8988T (cell line): ENCODE results near the gene YJU2.
A peak's percentile ranks its signal among the peaks of the same experiment; 100 is the strongest.
"Not testable (repeated sequence)": the region's sequence is repeated elsewhere in the genome, so short reads cannot be mapped to it uniquely, and the experiment has no call there.

Source experiments
- DNase-seq: peaks from one replicate; pipeline ENCODE4 v3.0.0; 2011

YJU2 gene

DNA sequence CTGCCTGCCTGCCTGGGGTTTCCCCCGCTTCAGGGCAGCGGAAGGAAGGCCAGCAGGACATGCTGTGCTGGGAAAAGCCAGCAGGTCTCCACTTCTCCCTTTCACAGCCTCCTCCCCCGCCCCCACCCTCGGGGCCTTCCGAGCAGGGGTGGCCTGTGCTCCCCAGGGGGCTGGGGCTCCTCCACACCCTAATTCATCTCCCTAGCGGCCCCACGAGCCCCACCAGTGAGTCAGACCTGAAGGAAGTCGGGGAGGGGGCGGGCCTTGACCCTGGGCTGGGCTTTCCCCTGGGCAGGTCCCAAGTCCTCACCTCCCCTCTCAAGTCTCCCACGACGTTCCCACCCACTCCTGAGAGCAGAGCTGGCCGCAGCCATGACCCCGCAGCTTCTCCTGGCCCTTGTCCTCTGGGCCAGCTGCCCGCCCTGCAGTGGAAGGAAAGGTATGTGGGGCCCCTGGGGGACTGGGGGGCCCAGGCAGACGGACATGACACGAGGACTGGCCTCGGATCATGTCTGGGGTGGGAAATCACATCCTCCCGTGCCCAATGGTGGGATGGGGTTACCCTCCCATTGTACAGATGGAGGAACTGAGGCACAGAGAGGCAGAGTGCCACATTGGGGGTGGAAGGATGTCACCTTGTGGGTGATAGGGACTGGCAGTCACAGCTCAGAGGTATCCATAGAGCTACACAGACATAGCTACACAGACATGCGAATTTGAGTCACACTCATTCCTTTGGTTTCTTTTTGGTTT, 17.5 kb upstream of the YJU2 start, which contains the start of gene EBI3:
TSS of gene EBI3 (plus strand) at position 345 of the 753 bp plus-strand sequence. CDS start at position 373, 28 bp downstream.
- DNase-seq = no peak

DNA sequence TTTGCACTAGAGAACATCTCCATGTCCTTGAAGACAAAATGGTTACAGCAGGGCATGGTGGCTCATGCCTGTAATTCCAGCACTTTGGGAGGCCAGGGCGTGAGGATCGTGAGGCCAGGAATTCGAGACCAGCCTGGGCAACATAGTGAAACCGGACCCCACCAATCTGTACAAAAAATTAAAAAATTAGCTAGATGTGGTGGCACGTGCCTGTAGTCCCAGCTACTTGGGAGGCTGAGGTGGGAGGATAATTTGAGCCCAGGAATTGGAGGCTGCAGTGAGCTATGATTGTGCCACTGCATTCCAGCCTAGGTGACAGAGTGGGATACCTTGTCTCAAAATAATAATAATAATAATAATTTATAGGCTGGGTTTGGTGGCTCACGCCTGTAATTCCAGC, 16.6 kb upstream of the YJU2 start:
- not testable (repeated sequence) for DNase-seq

DNA sequence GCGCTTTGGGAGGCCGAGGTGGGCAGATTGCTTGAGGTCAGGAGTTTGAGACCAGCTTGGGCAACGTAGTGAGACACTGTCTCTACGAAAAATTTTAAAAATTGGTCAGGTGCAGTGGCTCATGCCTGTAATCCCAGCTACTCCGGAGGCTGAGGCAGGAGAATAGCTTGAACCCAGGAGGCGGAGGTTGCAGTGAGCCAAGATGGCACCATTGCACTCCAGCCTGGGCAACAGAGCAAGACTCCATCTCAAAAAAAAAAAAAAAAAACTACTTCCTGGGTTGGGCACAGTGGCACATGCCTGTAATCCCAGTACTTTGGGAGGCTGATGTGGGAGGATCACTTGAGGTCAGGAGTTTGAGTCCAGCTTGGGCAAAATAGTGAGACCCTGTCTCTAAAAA, 15.4 kb upstream of the YJU2 start:
- DNase-seq = not testable (repeated sequence)

DNA sequence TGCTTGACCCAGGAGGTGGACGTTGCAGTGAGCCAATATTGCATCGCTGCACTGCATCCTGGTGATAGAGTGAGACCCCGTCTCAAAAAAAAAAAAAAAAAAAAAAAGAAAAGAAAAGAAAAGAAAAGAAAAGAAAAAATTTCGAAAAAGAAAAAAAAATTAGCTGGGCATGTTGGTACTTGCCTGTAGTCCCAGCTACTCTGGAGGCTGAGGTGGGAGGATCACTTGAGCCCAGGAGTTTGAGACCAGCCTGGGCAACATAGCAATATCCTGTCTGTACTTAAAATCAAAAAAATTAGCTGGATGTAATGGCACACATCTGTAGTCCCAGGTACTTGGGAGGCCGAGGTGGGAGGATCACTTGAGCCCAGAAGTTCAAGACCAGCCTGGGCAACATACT, 14.7 kb upstream of the YJU2 start:
- DNase-seq = not testable (repeated sequence)

DNA sequence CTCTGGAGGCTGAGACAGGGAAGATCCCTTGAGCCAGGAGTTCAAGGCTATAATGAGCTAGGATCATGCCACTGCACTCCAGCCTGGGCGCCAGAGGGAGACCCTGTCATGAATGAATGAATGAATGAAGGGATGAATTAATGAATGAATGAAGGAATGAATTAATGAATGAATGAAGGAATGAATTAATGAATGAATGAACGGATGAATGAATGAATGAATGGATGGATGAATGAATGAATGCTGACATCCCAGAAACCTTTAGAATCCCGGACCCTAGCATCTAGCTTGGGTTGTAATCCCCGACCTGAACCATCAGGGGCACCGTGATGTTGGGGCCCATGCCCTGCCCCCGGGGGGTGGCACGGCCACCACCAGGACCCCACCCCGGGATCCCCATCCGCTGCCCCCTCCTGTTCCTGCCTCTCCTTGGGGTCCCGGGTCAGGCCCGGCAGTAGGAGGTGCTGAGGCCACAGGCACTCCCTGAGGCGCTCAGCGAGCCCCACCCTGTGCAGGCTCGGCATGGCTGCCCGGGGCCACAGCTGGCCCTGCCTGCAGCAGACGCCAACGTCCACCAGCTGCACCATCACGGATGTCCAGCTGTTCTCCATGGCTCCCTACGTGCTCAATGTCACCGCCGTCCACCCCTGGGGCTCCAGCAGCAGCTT, 14.1 kb upstream of the YJU2 start:
- no peak for DNase-seq

DNA sequence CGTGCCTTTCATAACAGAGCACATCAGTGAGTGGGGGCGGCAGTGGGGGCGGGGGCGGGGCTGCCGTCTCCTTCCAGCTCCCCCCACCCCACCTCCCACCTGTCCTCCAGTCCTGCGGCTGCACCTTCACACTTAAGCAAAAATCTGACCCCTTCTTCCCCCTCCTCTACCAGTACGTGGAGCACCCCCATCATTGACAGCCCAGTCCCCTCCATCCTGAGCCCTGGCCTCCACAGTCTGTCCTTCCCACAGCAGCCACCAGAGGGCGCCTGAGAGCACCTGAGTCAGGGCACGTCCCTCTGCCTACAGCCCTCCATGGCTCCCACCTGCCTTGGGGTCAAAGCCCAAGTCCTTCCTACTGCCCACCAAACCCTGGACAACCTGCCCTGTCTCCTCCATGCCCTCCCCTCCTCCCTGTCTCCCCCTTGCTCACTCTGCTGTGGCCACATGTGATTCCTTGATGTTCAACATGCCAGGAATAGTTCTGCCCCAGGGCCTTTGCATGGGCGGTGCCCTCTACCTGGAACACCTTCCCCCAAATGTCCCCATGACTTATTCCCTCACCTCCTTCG, 13.5 kb upstream of the YJU2 start:
- DNase-seq = no peak

DNA sequence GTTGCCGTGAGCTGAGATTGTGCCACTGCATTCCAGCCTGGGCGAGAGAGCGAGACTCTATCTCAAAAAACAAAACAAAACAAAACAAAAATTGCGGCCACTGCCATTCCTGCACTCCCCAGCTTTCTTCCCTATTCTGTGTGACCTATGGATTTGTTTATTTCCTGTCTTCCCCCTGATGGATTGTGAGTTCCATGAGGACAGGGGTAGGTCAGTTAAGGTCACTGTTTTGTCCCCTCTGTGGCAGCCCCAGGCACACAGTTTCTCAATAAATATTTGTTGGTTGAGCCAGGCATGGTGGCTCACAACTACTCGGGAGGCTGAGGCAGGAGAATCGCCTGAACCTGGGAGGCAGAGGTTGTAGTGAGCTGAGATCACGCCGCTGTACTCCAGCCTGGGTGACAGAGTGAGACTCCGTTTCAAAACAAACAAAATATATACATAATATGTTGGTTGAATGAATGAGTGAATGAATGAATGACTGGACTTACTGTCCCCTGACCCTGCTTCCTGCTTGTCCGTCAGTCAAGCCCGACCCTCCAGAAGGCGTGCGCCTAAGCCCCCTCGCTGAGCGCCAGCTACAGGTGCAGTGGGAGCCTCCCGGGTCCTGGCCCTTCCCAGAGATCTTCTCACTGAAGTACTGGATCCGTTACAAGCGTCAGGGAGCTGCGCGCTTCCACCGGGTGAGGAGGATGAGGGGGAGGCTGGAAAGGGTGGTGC, 12.6 kb upstream of the YJU2 start:
- DNase-seq = no peak

DNA sequence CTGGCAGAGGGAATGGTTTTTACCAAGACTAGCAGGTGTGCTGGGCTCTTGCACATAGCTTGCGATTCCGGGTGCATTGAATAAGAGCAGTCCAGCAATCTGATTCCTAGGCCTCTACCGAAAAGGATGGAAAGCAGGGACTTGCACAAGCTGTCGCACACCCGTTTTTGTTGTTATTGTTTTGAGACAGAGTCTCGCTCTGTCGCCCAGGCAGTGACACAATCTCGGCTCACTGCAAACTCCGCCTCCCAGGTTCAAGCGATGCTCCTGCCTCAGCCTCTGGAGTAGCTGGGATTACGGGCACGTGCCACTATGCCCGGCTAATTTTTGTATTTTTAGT, 12.0 kb upstream of the YJU2 start:
- DNase-seq = no peak

DNA sequence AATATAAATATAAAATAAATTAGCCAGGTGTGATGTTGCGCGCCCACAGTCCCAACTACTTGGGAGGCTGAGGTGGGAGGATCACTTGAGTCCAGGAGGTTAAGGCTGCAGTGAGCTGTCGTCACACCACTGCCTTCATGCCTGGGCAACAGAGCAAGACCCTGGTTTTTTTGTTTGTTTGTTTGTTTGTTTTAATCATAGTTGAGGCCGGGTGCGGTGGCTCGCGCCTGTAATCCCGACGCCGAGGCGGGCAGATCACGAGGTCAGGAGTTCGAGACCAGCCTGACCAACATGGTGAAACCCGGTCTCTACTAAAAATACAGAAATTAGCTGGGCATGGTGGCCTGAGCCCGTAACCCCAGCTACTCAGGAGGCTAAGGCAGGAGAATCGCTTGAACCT, 9.4 kb upstream of the YJU2 start:
- not testable (repeated sequence) for DNase-seq

DNA sequence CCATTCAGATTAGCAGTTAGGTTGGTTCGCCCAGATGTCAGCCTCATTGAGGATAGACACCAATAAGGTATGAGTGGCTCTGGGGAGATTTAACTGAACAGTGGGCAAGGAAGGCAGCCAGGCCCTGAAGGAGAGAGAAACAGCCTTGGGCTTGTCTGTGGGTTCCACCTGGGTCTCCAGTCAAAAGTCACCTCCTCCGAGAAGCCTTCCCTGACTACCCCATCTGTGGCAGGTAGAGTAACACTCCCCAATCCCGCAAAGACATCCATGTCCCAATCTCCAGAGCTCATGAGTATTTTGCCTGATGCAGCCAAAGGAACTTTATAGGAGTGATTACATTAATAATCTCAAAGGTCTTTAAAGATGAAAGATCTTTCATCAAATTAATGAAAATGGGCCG, 8.0 kb upstream of the YJU2 start:
- no peak for DNase-seq

DNA sequence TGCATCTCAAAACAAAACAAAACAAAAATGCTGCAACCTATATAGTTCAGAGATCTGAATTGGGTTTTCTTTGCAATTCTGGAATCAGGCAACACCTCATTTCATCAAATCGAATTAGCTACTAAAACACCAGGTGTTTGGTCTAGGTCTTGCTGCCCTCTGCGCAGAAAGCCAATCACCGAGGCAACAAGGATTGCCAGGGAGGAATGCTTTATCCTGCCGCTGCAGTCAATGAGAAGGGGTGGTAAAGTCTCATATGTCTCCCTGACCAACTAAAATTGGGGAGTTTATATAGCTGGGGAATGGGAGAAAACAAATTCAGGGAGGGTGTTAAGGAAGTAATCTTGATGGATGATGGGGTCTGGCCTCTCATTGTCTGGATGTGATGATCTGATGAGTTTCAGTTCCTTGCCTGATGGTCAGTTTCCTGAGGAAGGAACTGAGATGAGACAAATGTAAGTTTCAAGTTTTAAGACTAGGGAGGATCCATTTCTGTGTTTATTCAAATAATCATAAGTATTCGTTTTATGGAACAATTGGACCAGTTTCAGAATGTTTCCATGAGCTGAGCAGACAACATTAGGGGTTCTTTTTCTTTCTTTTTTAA, 5.0 kb upstream of the YJU2 start:
- no peak for DNase-seq

DNA sequence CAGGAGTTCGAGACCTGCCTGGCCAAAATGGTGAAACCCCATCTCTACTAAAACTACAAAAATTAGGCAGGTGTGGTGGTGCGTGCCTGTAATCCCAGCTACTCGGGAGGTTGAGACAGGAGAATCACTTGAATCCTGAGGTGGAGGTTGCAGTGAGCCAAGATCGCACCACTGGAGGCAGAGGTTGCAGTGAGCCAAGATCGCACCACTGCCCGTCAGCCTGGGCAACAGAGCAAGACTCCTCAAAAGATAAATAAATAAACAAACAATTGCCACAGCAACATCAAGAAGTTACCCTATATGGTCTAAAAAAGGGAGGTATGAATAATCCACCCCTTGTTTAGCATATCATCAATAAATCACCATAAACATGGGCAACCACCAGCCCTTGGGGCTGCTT, 942 bp upstream of the YJU2 start:
- DNase-seq = not testable (repeated sequence)

DNA sequence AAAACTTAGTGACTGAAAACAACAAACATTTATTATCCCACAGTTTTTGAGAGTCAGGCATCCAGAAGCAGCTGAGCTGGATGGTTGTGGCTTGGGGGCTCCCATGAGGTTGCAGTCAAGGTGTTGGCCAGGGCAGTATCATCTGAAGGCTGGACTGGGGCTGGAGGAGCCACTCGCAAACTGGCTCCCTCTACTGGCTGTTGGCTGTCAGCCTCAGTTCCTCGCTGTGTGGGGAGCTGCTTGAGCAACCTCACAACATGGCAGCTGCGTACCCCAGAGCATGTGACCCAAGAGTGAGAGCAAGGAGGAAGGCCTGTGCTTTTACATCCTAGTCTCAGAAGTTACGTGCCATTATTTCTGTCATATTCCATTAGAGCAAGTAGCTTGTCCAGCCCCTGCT, 9.7 kb downstream of the YJU2 start:
- no peak for DNase-seq

DNA sequence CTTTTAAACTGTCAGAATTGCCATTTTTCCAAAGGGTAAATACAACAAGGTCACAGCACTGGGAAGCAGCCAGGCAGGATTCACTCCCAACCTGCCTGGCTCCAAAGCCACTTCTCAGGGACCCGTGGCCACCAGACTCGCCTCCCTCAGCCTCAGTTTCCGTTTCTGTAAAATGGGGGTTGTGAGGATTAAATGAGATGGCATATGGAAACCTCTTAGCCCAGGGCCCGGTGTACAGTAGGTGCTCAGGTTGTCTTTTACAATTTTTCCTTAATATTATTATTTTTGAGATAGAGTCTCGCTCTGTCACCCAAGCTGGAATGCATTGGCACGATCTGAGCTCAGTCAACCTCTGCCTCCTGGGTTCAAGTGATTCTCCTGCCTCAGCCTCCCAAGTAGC, 10.1 kb downstream of the YJU2 start:
- DNase-seq = no peak

DNA sequence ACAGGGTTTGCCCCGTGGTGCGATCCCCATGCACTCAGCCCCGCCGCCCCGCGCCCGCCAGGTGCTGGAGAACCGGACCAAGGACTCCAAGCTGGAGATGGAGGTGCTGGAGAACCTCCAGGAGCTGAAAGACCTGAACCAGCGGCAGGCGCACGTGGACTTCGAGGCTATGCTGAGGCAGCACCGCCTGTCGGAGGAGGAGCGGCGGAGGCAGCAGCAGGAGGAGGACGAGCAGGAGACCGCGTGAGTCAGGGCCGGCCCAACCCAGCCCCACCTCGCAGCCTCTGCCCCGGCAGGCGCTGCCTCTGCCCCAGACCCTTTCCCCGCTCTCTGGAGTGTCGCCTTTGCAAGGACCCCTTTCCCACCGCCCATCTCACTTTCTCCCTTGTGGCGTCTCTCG, 11.3 kb downstream of the YJU2 start:
- DNase-seq = no peak

DNA sequence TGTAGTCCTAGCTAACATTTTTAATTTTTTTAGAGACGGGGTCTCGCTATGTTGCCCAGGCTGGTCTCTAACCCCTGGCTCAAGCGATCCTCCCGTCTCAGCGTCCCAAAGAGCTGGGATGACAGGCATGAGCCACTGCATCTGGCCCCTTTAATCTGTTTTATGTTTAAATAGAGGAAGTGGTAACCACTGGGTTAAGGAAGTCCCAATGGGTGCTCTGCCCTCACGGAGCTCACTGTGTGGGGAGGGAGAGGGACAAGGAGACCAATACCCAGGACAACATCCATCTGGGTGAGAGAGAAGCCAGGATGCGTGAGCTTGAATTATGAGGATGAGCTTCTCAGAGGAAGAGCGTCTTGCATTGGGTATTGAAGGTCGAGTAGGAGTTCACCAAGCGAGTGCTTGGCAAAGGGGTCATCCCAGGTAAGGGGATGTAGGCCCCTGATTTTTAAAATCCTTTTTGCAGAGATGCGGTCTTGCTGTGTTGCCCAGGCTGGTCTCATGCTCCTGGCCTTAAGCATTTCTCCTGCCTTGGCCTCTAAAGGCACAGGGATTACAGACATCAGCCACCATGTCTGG, 13.8 kb downstream of the YJU2 start:
- no peak for DNase-seq

DNA sequence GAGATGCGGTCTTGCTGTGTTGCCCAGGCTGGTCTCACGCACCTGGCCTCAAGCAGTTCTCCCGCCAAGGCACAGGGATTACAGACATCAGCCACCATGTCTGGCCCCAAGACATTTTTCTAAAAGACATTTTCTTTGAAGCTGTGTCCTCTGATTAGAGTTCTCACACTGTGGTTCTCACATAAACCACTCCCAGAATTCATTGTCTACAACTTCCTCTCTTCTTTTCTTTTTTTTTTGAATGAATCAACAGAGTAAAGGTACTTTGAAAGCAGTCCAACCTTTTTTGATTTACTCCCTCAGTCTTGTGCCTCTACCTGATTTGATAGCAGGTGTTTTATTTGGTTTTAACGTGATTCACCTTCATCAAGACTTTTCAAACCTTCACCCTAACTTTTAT, 17.9 kb downstream of the YJU2 start:
- DNase-seq = no peak

DNA sequence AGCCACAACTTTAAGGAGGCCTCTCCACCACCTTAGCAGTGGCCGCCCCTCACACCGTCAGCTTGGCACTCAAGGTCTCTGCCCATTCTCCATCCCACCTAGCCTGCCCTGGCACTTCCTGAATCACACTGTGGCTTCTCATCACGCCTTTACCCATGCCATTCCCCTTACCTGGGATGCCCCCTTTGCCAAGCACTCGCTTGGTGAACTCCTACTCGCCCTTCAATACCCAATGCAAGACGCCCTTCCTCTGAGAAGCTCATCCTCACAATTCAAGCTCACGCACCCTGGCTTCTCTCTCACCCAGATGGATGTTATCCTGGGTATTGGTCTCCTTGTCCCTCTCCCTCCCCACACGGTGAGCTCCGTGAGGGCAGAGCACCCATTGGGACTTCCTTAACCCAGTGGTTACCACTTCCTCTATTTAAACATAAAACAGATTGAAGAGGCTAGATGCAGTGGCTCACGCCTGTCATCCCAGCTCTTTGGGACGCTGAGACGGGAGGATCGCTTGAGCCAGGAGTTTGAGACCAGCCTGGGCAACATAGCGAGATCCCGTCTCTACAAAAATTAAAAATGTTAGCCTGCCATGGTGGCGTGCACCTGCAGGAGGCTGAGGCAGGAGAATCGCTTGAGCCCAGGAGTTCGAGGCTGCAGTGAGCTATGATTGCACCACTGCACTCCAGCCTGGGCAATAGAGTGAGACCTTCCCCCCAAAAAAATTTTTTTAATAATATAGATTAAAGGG, 19.5 kb downstream of the YJU2 start:
- DNase-seq = no peak

DNA sequence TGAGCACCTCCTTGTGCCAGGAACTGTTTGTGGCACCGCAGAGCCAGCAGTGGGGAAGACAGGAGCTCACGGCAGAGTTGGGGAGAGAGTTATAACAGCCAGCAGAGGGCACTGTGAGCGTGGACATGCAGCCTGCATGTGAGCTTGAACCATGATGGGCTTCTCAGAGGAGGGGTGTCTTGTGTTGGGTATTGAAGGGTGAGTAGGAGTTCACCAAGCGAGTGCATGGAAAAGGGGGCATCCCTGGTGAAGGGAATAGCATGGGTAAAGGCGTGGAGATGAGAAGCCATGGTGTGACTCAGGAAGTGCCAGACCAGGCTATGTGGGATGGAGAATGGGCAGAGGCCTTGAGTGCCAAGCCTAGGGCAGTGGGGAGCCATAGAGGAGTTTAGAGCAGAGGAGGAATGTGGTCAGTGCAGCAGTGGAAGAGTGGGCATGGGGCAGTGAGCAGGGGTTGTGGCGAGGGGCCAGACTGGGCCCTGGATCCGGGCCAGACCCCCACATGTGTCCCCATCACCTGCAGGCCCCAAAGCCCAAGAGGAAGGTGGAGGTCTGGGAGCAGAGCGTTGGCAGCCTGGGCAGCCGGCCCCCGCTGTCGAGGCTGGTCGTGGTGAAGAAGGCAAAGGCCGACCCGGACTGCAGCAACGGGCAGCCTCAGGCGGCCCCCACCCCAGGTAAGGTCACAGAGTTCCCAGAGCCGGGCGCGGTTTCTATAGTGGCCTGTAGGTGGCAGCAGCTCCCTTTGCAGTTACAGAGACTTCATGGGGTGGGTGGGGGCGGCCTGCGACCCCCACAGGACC, 20.4 kb downstream of the YJU2 start:
- peak; percentile 66 for DNase-seq

DNA sequence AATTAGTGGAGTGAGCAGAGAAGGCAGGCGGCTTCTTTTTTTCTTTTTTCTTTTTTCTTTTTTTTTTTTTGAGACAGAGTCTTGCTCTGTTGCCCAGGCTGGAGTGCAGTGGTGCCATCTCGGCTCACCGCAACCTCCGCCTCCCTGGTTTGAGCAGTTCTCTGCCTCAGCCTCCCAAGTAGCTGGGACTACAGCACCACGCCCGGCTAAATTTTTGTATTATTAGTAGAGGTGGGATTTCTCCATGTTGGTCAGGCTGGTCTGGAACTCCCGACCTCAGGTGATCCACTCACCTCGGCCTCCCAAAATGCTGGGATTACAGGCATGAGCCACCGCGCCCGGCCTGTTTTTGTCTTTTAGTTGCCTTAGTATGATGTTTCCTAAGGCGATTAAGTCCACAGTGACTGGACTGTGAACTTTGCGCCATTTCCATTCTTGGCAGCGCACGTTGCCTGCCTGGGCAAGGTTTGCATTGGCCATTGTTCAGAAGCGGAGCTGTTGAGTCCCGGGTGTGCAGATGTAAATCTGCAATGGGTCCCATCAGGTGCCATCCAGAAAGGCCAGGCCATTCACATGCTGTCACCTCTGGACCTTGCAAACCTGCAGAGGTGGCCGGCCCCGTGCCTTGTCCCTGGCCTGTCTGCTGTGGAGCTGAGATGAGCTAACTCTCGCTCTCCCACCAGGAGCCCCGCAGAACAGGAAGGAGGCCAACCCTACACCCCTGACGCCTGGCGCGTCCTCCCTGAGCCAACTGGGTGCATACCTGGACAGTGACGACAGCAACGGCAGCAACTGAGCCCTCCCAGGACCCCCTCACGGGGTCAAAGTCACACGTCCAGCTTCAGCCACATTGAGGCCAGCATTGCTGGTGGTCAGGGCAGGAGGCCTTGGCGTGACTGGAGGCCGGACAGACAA, 21.3 kb downstream of the YJU2 start:
- DNase-seq = no peak
